ENCODE results near the gene ANKRD6. TPM values are rescaled to one million over a fixed set of nuclear protein-coding genes. Genes with fewer than 3 reads are reported as not detected.

The ANKRD6 gene
- total RNA-seq, 1 donor from 2014 or later, result 15.0 TPM

DNA sequence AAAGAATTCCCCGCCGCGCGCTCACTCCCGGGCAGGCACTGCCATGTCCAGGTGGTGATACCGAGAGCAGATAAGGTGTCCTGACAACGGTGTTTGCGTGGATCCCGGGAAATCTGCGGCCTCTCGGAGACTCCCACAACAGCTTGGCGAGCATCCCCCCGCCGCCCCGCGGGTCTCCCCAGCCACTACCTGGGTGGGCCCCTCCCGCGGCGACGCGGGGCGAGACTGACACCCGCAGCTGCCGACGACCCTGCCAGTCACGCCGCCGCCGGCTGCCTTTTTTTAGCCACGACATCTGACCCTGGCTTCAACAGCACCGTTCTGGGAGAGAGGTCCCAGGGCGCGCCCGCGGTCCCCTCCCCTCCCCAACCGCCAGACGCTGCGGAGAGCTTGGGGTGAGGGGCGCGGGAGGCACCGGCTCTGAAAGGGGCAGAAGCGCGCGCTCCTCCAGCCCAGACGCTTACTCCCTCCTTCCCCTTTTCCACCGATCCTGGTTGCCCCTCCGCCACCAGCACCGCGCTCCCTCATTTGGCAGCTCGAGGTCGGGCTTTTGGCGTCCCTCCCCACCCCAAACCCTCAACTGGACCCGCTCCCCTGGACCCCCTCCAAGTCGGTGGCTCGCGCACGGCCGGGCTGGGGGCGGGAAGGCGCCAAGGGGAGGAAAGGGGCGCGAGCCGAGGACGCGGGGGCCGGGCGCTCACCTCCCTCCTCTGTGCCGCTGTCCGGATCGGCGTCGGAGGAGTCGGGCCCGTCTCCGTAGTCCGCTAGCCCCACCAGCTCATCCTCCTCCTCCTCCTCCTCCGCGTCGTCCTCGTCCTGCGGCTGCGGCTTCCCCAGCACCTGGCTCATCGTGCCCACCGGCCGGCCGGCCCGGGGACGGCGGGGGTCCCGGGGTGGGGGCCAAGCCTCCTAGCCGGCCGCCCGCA is 21.5 kb upstream of the ANKRD6 start:
- peak; percentile 61 for DNase-seq
- ATAC-seq (ENCODE audit: poor library complexity), result peak; percentile 57
- intact Hi-C loops (cut with DNase I), result loop anchor here (5.0 kb wide), 1 partner anchor 39 kb away; no protein-coding TSS in a partner anchor

GRCh38 chr6:89412071-89413005 is 20.6 kb upstream of the ANKRD6 start, which contains the start of gene RRAGD:
Gene RRAGD, minus strand, starts transcription at chr6:89412273. Its CDS starts 280 bp downstream, at chr6:89411993.
- ATAC-seq (ENCODE audit: poor library complexity), result peak; percentile 88
- peak; percentile 87 for DNase-seq
- intact Hi-C loops (cut with DNase I), result loop anchor here (5.0 kb wide), 1 partner anchor 40 kb away; no protein-coding TSS in a partner anchor

GRCh38 chr6:89413006-89413400 is 19.9 kb upstream of the ANKRD6 start:
- ATAC-seq (ENCODE audit: poor library complexity) (peak; percentile 1), DNase-seq (no peak)
- intact Hi-C loops (cut with DNase I), result loop anchor here (5.0 kb wide), 1 partner anchor 41 kb away; no protein-coding TSS in a partner anchor

DNA sequence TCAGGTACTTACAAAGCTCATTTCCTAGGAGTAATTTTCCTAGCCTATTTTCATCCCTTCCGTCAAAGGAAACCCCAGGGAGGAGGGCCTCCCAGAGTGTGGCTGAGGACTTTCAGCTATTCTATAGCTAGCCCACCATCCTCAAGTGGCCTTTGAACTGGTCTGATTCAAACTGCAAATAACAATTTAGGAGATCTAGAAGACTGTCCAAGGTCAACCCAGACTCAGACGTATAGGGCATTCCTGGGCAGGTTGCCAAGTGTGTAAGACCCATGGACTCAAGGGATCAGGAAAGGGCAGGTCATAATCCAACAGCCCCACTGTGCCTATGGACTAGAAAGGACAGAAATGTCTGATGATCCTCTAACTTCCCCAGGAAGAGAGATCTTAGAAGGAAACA is 18.7 kb upstream of the ANKRD6 start:
- ATAC-seq (ENCODE audit: poor library complexity), result no peak
- no peak for DNase-seq
- intact Hi-C loops (cut with DNase I), result loop anchor here (5.0 kb wide), 1 partner anchor 42 kb away; no protein-coding TSS in a partner anchor

GRCh38 chr6:89415185-89415584 is 17.8 kb upstream of the ANKRD6 start:
- ATAC-seq (ENCODE audit: poor library complexity), result no peak
- no peak for DNase-seq
- intact Hi-C loops (cut with DNase I), result no loop called here

DNA sequence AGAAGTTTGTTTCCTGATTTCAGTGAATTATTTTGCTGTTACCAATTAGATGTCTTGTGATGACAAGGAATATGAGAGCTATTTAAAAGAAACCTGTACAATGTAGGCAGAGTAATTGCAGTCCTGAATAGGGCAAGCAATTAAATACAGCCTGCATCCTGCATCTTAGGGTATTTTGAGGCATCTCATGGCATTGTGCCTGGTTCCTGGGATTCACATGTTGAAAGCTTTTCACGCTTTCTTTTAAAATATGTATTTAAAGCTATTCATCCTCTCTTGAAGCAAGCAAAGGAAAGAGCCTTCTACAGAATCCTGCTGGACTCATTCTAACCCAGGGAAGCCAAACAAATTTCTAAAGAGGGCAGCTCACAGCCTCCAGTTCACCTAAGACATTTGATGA is 16.2 kb upstream of the ANKRD6 start:
- intact Hi-C loops (cut with DNase I), result no loop called here
- no peak for ATAC-seq (ENCODE audit: poor library complexity)
- DNase-seq, result no peak

DNA sequence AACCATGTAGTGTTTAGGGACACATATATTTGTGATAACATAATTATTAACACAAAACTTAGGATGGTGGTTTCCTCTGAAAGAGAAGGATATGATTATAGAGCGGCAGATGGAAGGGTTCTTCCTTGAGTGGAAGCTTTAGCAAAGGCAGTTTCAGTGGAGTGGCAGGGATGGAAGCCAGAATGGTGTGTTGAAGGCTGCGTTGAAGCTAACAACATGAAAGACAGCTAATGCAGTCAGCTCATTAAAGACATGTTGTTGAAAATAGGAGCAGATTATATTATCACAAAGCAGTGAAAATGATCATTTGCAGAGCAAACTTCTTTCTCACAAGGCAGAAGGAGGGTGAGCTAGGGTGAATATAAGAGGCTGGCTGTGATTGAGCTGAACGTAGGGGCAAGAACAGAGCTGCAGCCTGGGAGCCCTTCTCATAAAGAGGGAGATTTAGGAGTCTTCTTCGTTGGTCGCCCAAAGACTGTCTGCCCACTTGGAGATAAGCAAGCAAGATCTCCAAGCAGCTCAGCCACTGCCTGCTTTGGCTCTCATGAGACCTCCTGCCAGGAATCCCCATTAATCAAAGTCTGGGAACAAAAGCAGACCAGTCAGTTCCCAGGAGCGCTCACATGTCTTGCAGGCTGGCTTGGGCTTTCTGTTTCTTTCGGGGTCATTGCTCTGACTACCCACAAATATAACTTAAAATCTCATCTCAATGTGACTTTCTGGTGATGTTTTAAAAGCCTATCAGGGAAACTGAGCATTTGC is 2.6 kb upstream of the ANKRD6 start:
- ATAC-seq (ENCODE audit: poor library complexity) (no peak), DNase-seq (no peak)
- intact Hi-C loops (cut with DNase I), result no loop called here

DNA sequence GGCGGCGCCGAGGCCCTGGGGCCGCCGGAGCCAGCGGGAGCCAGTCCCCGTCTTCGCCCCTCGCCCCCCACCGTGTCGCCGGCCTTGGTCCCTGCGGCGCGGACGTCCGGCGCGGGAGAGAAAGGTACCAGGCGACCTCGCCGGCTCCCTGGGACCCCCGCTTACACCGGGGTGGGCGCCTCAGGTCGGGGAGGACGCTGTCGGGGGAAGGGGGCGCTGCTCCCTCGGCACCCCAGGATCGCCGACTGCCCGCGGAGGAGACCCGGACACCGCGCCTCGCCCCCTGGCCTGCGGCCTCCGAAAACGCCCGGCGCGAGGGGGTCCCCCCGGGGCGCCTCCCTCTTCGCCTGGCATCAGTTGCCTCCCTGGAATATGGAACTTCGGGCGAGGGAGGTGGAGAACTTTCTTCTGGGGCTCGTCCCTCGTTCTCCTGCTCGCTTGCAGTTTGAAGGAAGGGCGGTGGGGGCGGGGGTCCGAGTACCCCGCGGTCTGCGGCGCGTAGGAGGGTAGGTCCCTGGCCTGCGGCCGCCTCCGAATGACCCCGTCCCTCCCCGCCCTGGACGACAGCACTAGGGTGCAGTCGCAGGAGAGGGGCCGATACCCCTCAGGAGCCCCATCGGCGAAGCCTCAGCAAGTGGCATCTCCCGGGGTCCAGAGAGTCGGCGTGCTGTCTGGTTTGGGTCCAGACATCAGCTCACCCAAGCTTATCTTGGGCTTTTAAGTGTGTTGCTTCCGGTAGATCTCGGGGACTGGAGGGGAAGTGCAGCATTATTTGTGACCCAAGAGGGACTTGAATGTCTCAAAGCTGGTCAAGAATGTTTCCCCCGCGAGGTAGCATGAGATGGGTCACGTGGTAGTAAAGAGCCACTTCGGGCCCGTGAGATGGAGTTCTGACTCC is 549 bp downstream of the ANKRD6 start:
- intact Hi-C loops (cut with DNase I), result loop anchor here (2.0 kb wide), 1 partner anchor 175 kb away; no protein-coding TSS in a partner anchor
- peak; percentile 49 for ATAC-seq (ENCODE audit: poor library complexity)
- peak; percentile 43 for DNase-seq

- ATAC-seq (ENCODE audit: poor library complexity) (no peak), DNase-seq (no peak)
- intact Hi-C loops (cut with DNase I), result no loop called here
These were observed 1.2 kb downstream of the ANKRD6 start for GRCh38 chr6:89434150-89434499.

DNA sequence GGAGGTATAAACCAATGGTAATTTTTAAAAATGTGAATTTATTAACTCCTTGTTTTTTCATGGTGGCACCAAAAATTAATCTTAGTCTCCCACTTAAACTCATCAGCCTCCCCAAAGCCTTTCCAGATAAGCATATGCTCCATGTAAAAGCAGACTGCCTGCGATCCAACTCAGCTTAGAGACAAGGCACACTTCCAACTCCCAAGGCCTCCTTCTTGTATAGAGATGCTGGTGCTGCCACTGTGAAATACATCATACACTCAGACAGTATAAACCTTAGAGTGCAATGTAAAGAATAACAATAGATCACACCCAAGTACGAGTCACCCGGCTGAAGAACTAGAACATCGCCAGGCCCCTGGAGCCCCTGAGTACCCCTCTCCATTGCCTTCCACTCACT is 2.0 kb downstream of the ANKRD6 start:
- ATAC-seq (ENCODE audit: poor library complexity) (no peak), DNase-seq (no peak)
- intact Hi-C loops (cut with DNase I), result no loop called here

- ATAC-seq (ENCODE audit: poor library complexity) (no peak), DNase-seq (no peak)
- intact Hi-C loops (cut with DNase I), result no loop called here
These were observed 3.3 kb downstream of the ANKRD6 start for GRCh38 chr6:89436226-89436625.

GRCh38 chr6:89438248-89438647 is 5.3 kb downstream of the ANKRD6 start:
- DNase-seq (no peak), ATAC-seq (ENCODE audit: poor library complexity) (no peak)
- intact Hi-C loops (cut with DNase I), result no loop called here

- ATAC-seq (ENCODE audit: poor library complexity), result no peak
- intact Hi-C loops (cut with DNase I), result no loop called here
- no peak for DNase-seq
These were observed 6.1 kb downstream of the ANKRD6 start for GRCh38 chr6:89439014-89439413.

DNA sequence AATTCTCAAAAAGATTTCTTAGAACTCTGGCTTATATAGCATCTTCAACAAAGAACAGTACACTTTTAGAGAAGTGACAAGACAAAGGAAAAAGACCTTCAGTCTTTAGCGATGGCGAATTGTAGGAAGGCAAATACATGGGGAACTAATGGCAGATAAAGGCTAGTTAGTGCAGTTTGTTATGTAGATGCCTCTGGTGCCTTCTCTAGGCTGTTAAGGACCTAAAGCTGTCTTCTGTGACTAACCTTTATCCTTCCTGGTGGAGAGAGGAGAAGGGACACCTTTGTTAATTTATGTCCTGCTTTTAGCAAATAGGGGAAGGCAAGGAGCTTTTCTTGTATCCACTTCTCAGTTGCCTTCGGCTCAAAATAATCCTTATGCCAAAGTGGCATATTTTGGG is 7.2 kb downstream of the ANKRD6 start:
- intact Hi-C loops (cut with DNase I), result no loop called here
- DNase-seq, result no peak
- ATAC-seq (ENCODE audit: poor library complexity), result no peak

GRCh38 chr6:89443658-89444057 is 10.7 kb downstream of the ANKRD6 start:
- DNase-seq, result no peak
- intact Hi-C loops (cut with DNase I), result no loop called here
- ATAC-seq (ENCODE audit: poor library complexity), result no peak

GRCh38 chr6:89449193-89449592 is 16.2 kb downstream of the ANKRD6 start:
- intact Hi-C loops (cut with DNase I), result no loop called here
- no peak for ATAC-seq (ENCODE audit: poor library complexity)
- no peak for DNase-seq

DNA sequence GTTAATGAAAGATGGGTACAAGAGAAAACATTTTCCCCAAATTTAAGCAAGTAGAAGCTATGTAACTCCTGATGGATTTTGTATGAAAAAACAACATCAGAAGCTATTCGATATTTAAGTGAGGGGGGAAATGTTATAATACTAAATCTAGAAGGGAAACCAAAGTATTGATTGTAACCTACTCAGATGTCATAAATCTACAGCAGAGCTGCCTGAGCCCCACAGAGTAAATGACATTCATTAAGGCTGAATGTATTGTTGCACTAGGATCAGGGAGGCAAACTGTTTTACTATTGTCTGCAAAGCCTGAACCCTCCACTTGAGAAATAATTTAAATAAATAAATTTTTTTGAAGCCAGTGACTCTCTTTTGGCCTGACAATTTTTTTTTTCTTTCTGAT is 19.3 kb downstream of the ANKRD6 start:
- no peak for ATAC-seq (ENCODE audit: poor library complexity)
- DNase-seq, result no peak
- intact Hi-C loops (cut with DNase I), result no loop called here

- ATAC-seq (ENCODE audit: poor library complexity) (no peak), DNase-seq (no peak)
- intact Hi-C loops (cut with DNase I), result no loop called here
These were observed 21.3 kb downstream of the ANKRD6 start for GRCh38 chr6:89454300-89454699.

Data from Right ventricle myocardium superior (tissue), 1 donor.